GM19193 (cell line): ENCODE measurements around the gene MTF1.

Source experiments
- POLR2A ChIP-seq: IDR thresholded peaks from 4 replicates; pipeline ENCODE4 v1.6.1; 2011; ENCODE audit not compliant: insufficient read depth, insufficient read length; ENCODE audit errors: extremely low read depth

Gene MTF1

GRCh38 chr1:37792943-37793686, 66.3 kb downstream of the MTF1 start:
- no peak for TF ChIP-seq POLR2A

GRCh38 chr1:37782491-37782890, 76.9 kb downstream of the MTF1 start:
- TF ChIP-seq POLR2A, result no peak

GRCh38 chr1:37778654-37779053, 80.7 kb downstream of the MTF1 start:
- no peak for TF ChIP-seq POLR2A

- TF ChIP-seq POLR2A, result no peak
Measured at GRCh38 chr1:37776946-37777516, 82.4 kb downstream of the MTF1 start.

GRCh38 chr1:37767488-37767887, 91.9 kb downstream of the MTF1 start:
- TF ChIP-seq POLR2A, result no peak

DNA sequence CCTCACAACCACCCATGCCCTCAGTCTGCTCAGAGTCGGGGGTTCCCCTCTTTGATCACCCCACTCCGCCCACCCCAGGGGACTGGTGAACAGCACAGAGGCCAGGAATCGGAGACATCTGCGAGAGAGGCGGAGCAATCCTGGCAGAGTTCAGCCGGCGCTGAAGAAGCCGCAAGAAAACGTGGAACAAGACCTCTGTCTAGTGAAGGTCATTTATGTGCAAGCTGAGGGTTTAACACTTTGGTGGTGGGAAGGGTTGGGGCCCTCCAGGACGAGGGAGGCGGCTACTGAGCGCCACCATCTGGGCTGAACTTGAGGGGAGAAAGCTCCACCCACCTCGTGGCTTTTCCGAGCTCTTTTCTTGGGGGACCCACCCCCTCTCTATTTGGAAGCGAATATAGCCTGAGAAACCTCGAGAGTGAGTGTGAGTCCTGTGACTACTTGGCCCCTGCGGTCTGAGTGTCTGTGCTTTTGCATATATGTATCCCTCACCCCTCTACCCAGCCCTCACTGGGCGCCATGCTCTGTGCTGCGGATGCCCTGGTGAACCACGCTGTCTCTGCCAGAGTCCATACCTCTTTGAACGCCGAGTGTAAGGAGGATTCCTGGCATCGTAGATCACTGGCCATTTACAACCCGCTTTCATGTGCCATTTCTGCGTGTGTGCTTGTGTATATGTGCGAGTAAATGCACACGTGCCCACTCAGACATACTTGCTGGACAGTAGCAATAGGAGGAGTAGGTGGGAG, 93.3 kb downstream of the MTF1 start:
- TF ChIP-seq POLR2A, result no peak

DNA sequence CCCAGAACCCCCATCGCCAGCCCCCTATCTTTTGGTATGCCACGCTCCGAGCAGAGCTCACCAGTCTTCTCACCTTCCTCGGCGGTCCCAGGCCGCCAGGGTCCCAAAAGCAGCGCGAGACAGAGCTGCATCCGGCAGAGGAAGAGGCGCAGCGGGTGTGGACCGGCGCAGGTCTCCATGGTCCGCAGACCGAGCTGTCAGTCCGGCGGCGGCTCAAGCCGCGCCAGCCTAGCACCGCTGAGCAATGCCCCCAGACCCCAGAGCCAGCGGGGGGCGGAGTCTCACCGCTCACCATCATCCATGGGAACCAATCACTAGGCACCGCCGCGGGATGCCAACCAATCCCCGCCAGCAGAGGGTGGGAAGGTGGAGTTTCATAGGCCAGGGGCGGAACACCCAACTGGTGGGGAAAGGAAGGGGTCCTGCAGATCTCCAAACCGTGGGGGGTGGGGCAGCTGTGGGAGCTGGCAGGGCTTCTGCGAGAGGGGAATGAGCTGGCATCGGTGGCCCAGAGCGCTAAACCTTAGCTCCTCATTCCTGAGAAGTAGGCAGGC, 94.4 kb downstream of the MTF1 start, which contains the start of gene EPHA10:
EPHA10 (minus strand) TSS at position 233 of the 554 bp plus-strand sequence; CDS start at position 179, 54 bp downstream.
- TF ChIP-seq POLR2A, result no peak

GRCh38 chr1:37764414-37764825, 95.0 kb downstream of the MTF1 start:
- TF ChIP-seq POLR2A, result no peak

DNA sequence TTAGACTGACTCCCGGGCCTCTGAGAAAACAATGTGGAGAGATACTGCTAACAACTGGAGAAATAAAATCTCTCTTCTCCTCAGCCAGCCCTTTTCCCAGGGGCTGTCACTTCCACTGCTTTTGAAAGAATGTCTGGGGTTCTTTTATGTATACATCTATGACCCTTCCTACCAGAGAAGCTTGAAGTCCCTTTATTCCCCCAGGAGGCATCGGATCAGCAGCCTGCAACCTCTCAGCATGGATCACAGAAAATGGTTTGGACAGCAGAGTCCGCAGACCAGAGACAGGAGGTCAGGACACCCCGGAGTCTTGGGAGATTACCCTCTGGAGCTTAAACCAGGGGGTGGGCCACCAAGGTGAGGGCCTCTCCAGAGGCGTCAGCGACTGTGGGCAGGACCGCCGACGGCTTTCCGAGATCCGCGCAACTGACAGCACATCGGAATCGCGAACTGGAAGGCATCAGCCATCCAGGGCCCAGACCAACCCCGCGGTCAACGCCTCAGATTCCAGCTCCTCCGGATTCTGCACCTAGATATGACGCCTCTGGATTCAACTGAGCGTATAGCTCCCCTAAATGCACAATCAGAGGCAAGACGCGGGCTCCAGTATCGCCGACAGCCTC, 95.5 kb downstream of the MTF1 start:
- no peak for TF ChIP-seq POLR2A

- TF ChIP-seq POLR2A, result no peak
Measured at GRCh38 chr1:37762516-37762915, 96.9 kb downstream of the MTF1 start.

DNA sequence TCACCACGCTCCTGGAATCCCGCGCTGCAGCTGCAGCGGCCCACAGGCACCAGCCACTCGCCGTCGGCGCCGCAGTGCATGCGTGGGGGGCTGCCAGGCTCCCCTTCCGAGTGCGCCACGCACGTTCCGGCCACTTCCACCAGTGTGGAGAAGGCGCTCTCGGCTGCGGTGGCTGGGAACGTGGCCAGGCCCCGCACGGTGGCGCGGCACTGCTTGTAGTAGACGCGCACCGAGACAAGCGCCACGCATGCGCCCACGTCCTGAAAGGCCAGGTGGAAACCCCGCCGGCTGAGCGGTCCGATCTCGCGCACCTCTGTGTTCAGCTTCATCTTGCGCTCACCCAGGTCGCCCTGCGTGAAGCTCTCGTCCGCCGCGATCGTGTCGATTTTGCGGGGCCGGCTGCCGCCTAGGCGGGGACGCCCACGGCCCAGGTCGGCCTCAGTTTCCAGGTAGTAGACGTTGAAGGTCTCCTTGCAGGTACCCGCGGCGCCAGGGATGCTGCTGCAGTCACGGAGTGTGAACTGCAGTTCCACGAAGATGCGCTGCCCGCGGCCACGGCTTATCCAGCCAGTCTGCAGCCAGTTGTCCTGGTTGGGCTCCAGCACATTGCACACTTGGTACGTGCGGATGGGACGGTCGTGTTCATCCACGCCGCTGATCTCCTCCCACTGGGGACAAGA, 97.8 kb downstream of the MTF1 start:
- no peak for TF ChIP-seq POLR2A
